ENCODE results near the gene SUSD4. TPM values are rescaled to one million over a fixed set of nuclear protein-coding genes. Genes with fewer than 3 reads are reported as not detected.
"Not testable (repeated sequence)": the region's sequence is repeated elsewhere in the genome, so short reads cannot be mapped to it uniquely, and the experiment has no call there.

SUSD4 gene
- total RNA-seq, 1 donor from 2014 or later = 3.5 TPM

DNA sequence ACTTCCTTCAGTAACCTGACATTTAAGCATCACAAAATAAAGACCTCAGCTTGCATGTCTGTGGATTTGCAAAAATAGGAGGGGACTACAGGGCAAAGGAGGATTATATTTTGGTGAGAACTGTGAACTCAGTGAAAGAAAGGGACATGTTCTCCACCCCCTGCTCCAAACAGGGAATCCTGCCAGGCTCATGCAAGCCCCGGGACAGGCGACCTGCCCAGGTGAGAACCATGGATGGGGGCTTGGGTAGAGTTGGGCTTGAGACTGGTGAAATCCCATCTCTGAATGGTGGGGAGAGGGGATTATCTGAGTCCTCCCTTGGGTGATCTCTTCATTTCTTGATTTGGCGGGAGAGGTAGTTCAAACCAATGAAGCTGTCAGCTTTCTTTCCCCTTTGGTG lies 110.1 kb downstream of the SUSD4 start:
- no peak for DNase-seq (ENCODE audit: low spot score)
- H3K4me1 Mint-ChIP-seq = peaks cover 7% of the 10 kb centered on the region
- Histone ChIP-seq H3K27ac (no peak overlapping the region), H4K20me1 (ENCODE audit: low read depth) (no peaks in the 10 kb centered on the region), H3K36me3 (no peaks in the 10 kb centered on the region), H3K9me3 (ENCODE audit: low read depth) (no peaks in the 10 kb centered on the region), H3K4me1 (peaks cover 15% of the 10 kb centered on the region), H2AFZ (replicated peaks) (no peak overlapping the region), H3K4me2 (no peak overlapping the region), H3F3A (ENCODE audit: low read depth) (no peaks in the 10 kb centered on the region), H3K27me3 (no peaks in the 10 kb centered on the region), H3K9ac (no peak overlapping the region), H3K4me3 (no peak overlapping the region), H3K79me2 (ENCODE audit: low read depth) (no peaks in the 10 kb centered on the region)
- no peaks in the 10 kb centered on the region for H3K36me3 Mint-ChIP-seq
- H3K4me3 Mint-ChIP-seq = no peak overlapping the region
- no peak overlapping the region for H3K27ac Mint-ChIP-seq
- no peak for TF ChIP-seq EZH2phosphoT487 (IDR thresholded peaks at IDR 0.05)
- TF ChIP-seq, protein P1, sequence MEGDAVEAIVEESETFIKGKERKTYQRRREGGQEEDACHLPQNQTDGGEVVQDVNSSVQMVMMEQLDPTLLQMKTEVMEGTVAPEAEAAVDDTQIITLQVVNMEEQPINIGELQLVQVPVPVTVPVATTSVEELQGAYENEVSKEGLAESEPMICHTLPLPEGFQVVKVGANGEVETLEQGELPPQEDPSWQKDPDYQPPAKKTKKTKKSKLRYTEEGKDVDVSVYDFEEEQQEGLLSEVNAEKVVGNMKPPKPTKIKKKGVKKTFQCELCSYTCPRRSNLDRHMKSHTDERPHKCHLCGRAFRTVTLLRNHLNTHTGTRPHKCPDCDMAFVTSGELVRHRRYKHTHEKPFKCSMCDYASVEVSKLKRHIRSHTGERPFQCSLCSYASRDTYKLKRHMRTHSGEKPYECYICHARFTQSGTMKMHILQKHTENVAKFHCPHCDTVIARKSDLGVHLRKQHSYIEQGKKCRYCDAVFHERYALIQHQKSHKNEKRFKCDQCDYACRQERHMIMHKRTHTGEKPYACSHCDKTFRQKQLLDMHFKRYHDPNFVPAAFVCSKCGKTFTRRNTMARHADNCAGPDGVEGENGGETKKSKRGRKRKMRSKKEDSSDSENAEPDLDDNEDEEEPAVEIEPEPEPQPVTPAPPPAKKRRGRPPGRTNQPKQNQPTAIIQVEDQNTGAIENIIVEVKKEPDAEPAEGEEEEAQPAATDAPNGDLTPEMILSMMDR (IDR thresholded peaks at IDR 0.05) = no peak
- no peak for TF ChIP-seq EZH2 (IDR thresholded peaks at IDR 0.05)
- H3K27me3 Mint-ChIP-seq (ENCODE audit: insufficient read depth, low read depth) = no peaks in the 10 kb centered on the region
- H3K9me3 Mint-ChIP-seq = no peaks in the 10 kb centered on the region

DNA sequence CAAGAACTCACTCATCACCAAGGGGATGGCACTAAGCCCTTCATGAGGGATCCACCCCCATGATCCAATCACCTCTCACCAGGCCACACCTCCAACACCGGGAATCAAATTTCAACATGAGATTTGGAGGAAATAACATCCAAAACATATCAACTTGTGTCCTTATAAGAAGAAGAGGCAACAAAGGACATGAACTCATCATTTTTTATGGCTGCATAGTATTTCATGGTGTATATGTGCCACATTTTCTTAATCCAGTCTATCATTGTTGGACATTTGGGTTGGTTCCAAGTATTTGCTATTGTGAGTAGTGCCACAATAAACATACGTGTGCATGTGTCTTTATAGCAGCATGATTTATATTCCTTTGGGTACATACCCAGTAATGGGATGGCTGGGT lies 112.6 kb downstream of the SUSD4 start:
- DNase-seq (ENCODE audit: low spot score); H2AFZ ChIP-seq (replicated peaks); H3K4me3 ChIP-seq; H3K4me1 Mint-ChIP-seq; H3K27me3 Mint-ChIP-seq (ENCODE audit: insufficient read depth, low read depth); H3K9me3 ChIP-seq (ENCODE audit: low read depth); H3K27ac Mint-ChIP-seq; H3F3A ChIP-seq (ENCODE audit: low read depth); H3K27me3 ChIP-seq; H3K79me2 ChIP-seq (ENCODE audit: low read depth); H3K4me2 ChIP-seq; H3K36me3 Mint-ChIP-seq; H3K4me1 ChIP-seq; H4K20me1 ChIP-seq (ENCODE audit: low read depth); H3K36me3 ChIP-seq; H3K27ac ChIP-seq; H3K4me3 Mint-ChIP-seq; H3K9me3 Mint-ChIP-seq; H3K9ac ChIP-seq: not testable (repeated sequence)

DNA sequence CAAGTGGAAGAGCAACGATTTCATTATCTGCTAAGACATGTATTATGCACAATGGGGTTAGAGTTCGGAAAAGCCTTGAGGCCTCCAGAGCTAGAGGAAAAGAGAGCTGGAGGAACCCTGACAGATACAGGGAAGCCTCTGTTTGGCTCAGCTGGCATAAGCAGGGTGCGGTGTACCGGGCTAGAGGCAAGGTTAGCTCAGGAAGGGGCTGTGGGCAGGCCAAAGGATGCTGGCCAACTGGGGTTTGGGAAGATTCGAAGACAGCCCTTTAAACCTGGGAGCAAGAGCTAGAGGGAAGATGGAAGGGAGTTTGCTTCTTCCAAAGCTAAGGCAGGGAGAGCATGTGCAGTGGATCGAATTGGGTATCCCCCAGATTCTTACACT lies 113.4 kb downstream of the SUSD4 start:
- H3K4me3 Mint-ChIP-seq = no peak overlapping the region

DNA sequence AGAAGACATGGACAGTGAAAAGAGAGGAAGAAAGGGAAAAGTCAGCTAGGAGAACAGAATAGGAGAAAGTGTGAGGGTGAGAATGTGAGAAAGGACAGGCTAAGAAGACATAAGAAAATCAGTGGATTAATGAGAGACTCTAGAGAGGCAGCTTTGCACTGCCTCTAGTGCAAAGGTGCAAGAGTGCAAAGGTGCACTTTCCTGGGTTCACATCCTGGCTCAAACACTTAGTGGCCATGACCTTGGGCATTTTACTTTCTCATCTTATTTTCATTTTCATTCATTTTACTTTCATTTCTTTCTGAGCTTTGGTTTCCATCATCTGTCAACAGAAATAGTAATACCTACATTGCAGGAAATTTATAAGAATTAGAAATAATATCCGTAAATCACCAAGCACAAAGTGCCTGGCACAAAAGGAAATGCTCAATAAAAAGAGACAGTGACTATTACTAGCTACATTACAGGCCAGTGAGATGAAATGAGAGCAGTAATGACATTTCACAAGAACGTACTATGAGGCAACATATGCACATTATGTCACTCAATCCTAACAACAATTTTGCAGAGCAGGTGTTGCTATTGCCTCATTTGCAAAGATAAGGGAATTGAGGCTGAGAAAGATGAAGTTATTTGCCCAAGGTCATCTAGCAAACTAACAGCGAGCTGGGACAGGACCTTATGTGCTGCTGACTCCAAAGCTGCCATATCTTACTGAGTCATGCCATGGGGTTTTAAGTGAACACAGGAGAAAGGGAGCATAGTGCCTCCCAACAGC lies 113.9 kb downstream of the SUSD4 start:
- no peak overlapping the region for H2AFZ ChIP-seq (replicated peaks)
- no peaks in the 10 kb centered on the region for H3K79me2 ChIP-seq (ENCODE audit: low read depth)
- H3K9me3 Mint-ChIP-seq = no peaks in the 10 kb centered on the region
- no peaks in the 10 kb centered on the region for H3K27me3 ChIP-seq
- H3K4me2 ChIP-seq = no peak overlapping the region
- peaks cover 2% of the 10 kb centered on the region for H3K27me3 Mint-ChIP-seq (ENCODE audit: insufficient read depth, low read depth)
- H4K20me1 ChIP-seq (ENCODE audit: low read depth) = no peaks in the 10 kb centered on the region
- no peaks in the 10 kb centered on the region for H3K4me1 ChIP-seq
- no peaks in the 10 kb centered on the region for H3K9me3 ChIP-seq (ENCODE audit: low read depth)
- H3K27ac ChIP-seq = no peak overlapping the region
- H3F3A ChIP-seq (ENCODE audit: low read depth) = no peaks in the 10 kb centered on the region
- peaks cover 2% of the 10 kb centered on the region for H3K4me1 Mint-ChIP-seq
- TF ChIP-seq EZH2phosphoT487 (IDR thresholded peaks at IDR 0.05) = no peak
- TF ChIP-seq, protein P1 (IDR thresholded peaks at IDR 0.05) = no peak
- TF ChIP-seq EZH2 (IDR thresholded peaks at IDR 0.05) = no peak
- H3K36me3 Mint-ChIP-seq = no peaks in the 10 kb centered on the region
- no peaks in the 10 kb centered on the region for H3K36me3 ChIP-seq
- DNase-seq (ENCODE audit: low spot score) = no peak
- no peak overlapping the region for H3K4me3 ChIP-seq
- no peak overlapping the region for H3K9ac ChIP-seq
- no peak overlapping the region for H3K4me3 Mint-ChIP-seq
- H3K27ac Mint-ChIP-seq = no peak overlapping the region

More for the DNA sequence above, 113.4 kb downstream of the SUSD4 start:
- H3K27me3 Mint-ChIP-seq (ENCODE audit: insufficient read depth, low read depth) = no peaks in the 10 kb centered on the region
- peaks cover 2% of the 10 kb centered on the region for H3K4me1 Mint-ChIP-seq
- TF ChIP-seq EZH2phosphoT487 (IDR thresholded peaks at IDR 0.05) = no peak
- TF ChIP-seq EZH2 (IDR thresholded peaks at IDR 0.05) = no peak
- TF ChIP-seq, protein P1 (IDR thresholded peaks at IDR 0.05) = no peak
- Histone ChIP-seq H3K9me3 (ENCODE audit: low read depth) (no peaks in the 10 kb centered on the region), H3K4me3 (no peak overlapping the region), H3F3A (ENCODE audit: low read depth) (no peaks in the 10 kb centered on the region), H3K79me2 (ENCODE audit: low read depth) (no peaks in the 10 kb centered on the region), H2AFZ (replicated peaks) (no peak overlapping the region), H3K4me1 (peaks cover 5% of the 10 kb centered on the region), H3K36me3 (no peaks in the 10 kb centered on the region), H3K27ac (no peak overlapping the region), H3K9ac (no peak overlapping the region), H4K20me1 (ENCODE audit: low read depth) (no peaks in the 10 kb centered on the region), H3K27me3 (no peaks in the 10 kb centered on the region), H3K4me2 (no peak overlapping the region)
- no peak for DNase-seq (ENCODE audit: low spot score)
- H3K27ac Mint-ChIP-seq = no peak overlapping the region
- H3K36me3 Mint-ChIP-seq = no peaks in the 10 kb centered on the region
- no peaks in the 10 kb centered on the region for H3K9me3 Mint-ChIP-seq
